GM19463 (cell line): ENCODE results near the gene FLYWCH1.

Experiments
- ATAC-seq: cut with Tn5 transposase; IDR thresholded peaks from one replicate; pipeline ENCODE4 v1.9.1; 2021; ENCODE audit warnings: mild to moderate bottlenecking, moderate library complexity; ENCODE audit not compliant: unreplicated experiment

Gene FLYWCH1, protein sequence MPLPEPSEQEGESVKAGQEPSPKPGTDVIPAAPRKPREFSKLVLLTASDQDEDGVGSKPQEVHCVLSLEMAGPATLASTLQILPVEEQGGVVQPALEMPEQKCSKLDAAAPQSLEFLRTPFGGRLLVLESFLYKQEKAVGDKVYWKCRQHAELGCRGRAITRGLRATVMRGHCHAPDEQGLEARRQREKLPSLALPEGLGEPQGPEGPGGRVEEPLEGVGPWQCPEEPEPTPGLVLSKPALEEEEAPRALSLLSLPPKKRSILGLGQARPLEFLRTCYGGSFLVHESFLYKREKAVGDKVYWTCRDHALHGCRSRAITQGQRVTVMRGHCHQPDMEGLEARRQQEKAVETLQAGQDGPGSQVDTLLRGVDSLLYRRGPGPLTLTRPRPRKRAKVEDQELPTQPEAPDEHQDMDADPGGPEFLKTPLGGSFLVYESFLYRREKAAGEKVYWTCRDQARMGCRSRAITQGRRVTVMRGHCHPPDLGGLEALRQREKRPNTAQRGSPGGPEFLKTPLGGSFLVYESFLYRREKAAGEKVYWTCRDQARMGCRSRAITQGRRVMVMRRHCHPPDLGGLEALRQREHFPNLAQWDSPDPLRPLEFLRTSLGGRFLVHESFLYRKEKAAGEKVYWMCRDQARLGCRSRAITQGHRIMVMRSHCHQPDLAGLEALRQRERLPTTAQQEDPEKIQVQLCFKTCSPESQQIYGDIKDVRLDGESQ

DNA sequence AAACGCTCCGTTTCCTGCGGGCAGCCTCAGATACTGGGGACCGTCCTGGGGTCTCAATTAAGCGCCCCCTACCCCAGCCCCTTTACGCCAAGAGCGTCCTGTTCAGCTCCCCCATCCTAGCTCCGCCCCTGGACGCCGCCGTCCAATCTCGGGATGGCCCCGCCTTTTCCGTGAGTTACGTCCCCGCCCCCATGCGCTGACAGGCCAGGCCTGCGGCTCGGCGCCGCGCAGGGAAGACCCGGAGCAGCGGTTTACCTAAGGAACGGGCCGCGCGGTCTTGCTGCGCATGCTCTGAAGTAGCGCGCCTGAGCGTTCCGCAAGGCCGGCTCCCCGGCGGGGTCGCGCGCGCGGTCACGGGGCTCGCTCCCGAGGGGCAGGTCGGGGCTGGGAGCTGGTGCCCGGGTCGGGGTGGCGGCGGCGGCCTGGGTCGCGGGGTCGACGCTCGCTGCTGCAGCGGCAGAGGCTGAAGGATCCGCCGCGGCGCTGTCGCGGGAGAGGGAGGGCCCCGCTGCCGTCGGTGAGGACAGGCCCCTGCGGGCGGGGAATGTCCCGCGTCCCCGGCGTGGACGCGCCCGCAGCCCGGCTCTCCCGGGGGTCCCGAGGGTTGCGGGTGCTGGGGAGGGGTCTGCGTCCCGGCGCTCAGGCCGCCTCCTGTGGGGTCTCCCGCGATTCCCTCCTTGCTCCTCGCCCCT lies at the start of gene FLYWCH1:
Gene FLYWCH1 (plus strand): TSS at position 294 of the 692 bp plus-strand sequence. CDS start 17,755 bp downstream, outside the sequence.
- ATAC-seq: peak; percentile 89

DNA sequence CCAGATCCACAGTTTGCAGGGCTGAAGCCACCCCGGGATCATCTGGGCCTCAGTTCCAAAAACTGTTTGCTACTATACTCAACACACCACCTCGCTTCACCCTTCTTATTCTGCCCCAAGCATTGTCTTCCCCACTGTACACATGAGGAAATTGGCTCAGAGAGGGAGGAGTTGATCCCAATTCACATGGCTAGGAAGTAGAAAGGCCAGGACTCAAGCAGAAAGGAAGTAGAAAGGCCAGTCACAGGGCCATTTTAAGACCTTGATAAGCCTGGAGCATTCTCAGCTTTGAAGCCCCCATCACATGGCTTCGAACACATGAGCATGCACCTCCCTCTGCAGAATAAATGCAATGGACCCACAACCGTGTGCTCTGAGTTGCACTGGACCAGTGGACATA lies 46.1 kb upstream of the FLYWCH1 start:
- no peak for ATAC-seq

DNA sequence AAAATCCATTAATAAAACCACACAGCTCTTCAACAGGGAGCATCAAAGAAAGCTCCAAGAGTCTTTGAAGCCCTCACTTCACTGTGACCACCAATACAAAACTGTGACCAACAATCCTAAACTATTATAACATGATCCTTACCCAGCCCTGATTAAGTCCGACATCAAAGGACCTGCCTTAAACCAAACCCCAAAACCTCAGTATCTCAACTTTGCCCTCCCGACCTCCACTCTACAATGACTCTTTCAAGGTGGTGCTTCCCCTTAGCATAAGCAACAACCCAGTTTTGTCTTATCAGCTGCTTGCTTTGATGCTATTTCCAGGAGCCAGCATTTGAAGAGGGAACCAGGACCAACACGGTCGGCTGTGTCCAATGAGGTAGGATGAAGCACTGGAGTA lies 45.3 kb upstream of the FLYWCH1 start:
- no peak for ATAC-seq

DNA sequence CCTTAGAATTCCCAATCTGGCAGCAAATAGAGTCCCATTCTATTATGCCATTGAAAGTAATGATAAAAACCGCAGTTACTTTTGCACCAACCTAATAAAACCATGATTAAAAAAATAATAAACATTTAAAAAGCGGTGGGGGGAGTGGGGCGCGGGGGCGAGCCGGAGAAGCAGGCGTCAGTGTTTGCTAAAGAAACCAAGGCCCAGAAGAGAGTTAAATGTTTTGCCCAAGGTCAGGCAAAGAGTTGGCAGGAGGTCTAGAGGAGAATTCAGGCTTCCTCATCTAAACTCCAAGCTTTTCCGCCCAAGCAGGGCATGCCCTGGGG lies 44.1 kb upstream of the FLYWCH1 start:
- ATAC-seq: no peak

DNA sequence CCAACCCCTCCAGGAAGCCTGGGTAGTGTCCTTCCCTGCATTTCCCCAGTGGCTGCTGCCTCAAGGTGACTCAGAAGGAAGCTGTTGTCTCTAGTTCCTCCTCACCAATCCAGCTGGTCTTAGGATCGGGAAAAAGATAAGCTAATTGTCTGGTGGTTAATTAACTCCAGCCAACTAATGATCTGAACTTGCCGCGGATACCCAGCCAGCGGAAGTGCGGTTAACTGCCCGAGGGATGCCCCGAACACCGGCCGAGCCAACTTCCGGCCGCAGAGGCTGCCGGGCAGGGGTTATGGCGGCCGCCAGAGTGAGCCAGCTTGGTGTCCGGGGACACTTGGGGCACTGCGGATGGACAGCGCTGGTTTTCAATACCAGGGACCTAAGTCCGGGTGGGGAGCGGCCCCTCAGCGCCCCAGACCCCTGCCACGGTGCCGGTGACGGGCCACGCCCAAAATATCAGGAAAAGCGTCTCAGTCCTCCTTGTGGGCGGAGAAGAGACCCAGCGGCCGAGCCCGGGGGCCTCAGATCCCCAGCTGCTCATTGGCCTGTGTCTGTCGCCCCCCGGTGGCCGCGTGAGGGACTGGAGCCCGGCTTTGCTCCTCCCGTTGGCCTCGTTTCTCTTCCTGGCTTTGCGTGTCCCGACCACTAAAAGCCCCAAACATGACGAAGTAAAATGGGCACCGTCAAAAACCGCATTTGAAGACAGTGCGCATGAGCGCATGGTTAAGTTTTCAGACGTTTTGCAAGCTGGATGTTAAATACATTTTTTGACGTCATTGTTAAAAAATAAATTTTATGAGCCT lies 43.5 kb upstream of the FLYWCH1 start:
- peak; percentile 89 for ATAC-seq

DNA sequence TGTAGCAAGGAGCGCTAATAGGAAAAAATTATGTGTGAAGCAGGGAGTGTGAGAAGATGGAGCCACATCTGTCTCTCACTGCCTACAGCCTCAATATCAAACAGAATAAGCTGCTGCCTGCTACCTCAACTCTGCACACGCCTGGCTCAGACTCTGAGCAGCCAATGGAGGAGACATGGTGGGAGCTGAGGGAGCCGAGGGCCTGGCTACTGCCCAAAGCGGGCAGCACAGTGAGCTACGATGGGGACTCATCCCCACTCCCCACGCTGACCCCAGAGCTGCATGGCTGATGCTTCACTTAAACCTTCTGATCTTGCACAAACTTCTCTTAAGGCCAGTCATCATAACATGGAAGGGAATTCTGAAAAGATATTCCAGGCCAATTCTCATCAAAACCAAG lies 39.8 kb upstream of the FLYWCH1 start:
- no peak for ATAC-seq

DNA sequence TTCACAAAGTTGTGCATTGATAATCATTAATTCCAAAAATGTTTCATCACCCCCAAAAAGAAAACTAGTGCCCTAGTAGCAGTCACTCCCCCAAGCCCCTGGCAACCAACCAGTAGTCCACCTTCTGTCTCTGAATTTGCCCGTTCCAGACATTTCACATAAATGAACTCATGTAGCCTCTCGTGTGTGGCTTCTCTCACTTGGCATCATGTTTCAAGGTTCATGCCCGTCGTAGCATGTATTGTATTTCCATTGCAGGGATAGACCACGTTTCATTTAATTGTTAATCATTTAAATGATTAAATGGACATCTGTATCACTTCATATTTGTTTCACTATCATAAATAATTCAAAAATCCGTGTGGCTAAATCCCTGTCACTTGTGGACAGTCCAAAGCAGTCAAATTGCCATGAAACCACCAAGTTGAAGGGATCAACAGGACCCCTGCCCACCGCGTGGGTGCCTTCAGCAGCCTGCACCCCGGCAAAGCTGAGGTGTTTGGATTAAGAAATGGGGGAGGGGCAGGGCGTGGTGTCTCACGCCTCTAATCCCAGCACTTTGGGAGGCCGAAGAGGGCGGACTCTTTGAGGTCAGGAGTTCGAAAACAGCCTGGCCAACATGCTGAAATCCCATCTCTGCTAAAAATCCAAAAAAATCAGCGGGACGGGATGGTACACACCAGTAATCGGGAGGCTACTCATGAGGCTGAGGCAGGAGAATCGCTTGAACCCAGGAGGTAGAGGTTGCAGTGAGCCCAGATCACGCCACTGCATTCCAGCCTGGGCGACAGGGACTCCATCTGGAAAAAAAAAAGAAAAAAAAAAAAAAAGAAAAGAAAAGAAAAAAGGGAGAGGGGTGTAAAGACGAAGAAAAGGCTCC lies 37.5 kb upstream of the FLYWCH1 start:
- no peak for ATAC-seq

DNA sequence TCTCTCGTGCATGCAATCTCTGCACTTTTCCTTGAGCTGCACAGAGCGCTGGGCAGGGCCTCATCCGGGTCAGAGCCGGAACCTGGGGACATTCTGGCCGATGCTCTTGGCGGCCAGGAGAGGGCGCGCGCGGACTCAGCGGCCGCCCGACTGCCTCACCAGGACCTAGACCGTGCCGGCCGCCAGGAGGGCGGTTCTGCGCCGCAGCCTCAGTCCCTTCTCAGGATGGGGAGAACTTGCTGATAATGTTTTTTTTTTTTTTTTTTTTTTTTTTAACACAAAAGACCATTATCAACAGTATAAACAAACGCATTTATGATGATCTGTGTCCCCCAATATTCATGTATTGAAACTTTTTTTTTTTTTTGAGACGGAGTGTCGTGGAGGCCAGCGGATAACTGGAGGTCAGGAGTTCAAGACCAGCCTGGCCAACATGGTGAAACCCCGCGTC lies 36.8 kb upstream of the FLYWCH1 start:
- peak; percentile 57 for ATAC-seq

DNA sequence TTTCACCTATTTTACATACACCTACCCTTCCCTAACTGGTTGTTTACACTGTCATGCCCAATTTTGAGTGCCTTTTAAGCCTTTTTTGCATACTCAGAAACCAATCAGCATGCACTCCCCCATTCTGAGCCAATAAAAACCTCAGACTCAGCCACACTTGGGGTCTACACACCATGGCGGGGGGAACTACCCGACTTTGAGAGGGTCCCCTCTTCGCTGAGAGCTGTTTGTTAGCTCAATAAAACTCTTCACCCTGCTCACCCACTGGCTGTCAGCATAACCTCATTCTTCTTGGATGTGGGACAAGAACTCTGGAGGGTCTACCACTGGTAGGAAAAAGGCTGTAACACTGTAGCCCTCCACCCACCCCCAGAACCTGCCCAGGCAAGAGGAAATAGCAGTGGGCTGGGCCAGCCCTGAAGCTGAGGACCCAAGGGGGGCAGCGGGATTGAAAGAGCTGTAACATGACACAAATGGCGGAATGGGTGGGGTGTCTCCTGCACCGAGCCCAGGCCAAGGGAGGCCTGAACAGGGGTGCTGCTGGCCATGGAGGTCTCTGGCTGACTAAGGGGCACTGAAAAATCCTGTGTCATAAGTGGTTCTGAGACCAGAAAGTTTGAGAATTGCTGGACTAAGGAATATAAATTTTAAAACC lies 31.8 kb upstream of the FLYWCH1 start:
- no peak for ATAC-seq

DNA sequence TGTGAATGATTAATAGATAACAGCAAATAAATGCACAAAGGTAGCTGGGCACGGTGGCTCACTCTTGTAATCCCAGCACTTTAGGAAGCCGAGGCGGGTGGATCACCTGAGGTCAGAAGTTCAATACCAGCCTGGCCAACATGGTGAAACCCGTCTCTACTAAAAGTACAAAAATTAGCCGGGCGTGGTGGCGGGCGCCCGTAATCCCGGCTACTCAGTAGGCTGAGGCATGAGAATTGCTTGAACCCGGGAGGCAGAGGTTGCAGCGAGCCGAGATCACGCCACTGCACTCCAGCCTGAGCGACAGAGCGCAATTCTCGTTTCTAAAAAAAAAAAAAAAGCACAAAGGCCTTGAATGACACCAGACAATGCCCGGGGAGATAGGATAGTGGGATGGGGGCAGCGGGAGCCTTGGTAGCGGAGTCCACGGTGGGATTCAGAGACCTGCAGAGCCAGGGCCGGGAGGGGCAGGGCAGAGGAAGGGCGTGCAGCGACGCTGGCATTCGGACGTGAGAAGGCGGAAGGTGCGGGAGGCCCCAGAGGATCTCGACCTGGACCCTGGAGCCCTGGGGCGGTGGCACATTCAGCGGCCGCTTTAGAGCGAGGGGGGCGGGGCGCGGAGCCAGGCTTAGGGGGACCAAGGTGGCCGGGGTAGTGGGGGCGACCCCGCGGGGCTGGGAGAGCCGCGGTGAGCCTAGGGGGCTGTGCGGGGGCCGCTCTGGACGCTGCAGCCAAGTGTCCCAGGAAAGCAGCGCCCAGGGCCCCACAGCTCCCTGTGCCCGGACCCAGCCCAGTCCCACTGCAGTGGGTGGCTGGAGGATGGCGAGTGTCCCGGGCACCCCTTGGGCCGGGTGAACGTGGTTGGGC lies 29.7 kb upstream of the FLYWCH1 start:
- no peak for ATAC-seq

DNA sequence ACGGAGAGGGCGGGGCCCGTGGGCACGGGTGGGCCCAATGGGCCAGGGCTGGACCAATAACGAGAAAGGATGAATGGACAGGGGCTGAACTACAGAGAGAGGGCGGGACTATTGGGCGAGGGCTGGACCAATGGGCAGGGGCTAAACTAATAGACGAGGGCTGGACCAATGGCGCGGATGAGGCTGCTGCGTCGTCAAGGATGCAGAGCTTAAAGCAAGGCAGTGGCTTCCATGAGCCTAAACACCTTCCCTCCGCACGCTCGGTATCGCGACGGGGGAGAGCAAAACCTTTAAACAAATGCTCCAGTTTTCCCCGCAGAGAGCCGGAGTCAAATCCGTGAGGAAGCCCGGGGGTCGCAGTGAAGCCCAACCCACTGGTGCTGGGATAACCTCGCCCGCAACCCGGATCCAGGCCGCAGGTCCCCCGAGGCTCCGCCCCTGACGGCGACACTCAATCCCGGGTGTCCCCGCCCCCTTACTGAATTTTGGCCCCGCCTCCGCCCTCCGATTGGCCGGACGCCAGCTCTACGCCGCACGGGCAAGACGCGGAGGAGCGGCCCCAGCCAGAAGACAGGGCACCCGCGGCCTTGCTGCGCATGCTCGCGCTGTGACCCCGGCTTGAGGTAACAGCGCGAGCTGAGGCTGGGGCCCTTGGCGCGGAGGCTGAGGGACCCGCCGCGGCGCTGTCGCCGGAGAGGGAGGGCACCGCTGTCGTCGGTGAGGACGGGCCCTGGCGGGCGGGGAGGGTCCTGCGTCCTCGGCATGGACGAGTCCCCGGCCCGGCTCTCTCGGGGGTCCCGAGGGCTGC lies 28.9 kb upstream of the FLYWCH1 start, which contains the start of gene FLYWCH2:
Gene FLYWCH2 (plus strand): TSS at position 566 of the 808 bp plus-strand sequence. CDS start 13,235 bp downstream, outside the sequence.
- peak; percentile 90 for ATAC-seq

DNA sequence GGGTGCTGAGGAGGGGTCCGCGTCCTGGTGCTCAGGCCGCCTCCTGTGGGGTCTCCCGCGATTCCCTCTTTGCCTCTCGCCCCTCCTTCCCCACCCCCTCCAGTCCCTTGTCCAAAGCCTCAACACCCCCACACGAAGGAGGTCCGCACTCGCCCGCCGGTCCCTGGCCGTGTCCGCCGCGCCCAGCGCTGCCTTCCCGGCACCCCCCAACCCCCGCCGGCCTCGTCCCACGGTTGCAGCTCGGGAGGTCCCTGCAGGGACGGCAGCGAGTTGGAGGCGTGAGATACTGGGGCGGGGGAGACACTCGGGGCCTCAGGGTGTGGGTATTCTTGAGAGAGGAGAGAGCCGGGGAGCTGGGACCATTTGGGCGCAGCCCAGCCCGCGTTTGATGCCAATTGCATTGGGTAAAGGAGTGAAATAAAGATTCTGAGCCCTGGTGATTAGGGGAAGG lies 28.2 kb upstream of the FLYWCH1 start:
- no peak for ATAC-seq

DNA sequence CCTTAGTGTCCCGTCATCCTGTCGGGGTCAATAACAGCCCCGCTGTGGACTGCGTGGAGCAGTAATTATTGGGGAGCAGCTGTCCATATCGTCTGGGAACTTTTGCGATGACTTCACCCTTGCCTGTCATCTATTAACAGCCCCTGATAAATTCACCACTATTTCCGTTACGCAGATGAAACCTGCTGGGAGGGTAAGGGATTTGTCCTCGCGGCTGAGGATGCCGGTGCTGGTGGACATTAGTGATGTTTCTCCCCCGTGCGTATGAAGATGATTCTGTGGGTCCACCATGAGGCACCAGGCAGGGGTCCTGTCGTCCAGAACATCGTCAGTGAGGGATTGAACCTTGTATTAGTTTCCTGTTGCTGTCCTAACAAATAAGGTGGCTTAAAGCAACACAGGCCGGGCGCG lies 27.7 kb upstream of the FLYWCH1 start:
- ATAC-seq: no peak

DNA sequence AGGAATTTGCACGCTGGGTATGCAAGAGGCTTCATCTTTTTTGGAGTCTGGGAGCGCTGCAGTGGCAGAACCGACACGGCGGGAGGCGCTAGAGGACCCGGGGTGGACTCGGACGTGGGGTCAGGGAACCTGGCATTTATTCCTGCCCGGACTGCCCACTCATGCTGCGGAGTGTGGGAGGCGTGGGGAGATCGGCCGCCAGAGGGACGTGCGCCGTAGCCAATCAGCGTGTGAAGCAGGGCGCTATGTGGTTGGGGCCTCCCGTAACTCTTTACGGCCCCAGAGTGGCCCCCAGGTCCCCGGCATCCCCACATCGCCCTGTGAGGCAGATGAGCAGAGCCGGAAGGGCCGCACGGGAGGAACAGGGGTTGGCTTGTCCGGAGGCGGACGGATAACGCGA lies 17.5 kb upstream of the FLYWCH1 start:
- no peak for ATAC-seq

DNA sequence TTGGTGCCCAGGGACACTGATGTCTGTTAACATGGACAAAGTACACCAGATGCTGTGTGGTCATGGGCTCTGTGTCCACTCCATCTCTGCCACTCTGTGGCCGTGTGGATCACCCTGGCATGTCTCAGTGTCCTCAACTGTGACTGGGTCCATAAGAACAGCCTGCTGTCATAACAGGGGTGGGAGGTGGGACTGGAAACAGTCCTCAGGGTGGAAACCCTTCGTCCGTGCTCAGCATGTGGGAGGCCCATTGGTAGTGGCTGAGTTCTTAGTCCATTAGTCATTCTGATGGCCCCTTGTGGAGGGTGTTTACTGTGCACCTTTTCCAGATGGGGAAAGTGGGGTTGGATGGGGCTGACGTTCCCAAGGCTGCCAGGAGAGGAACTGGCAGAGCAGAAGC lies 15.9 kb upstream of the FLYWCH1 start:
- no peak for ATAC-seq

DNA sequence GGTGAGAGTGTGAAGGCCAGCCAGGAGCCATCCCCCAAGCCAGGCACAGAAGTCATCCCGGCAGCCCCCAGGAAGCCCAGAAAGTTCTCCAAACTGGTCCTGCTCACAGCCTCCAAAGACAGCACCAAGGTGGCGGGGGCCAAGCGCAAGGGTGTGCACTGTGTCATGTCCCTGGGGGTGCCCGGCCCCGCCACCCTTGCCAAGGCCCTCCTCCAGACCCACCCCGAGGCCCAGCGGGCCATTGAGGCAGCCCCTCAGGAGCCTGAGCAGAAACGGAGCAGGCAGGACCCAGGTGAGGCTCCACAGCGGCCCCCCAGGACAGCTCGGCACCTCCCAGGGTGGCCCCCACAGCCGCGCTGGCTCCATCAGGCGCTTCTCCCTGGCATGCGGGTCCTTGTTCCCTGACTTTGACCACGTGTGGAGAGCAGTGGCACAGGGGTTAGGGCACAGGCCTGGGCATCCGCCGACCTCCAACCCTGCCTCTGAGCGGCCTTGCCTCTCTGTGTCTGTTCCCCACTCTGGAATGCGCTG lies 15.2 kb upstream of the FLYWCH1 start:
- no peak for ATAC-seq

DNA sequence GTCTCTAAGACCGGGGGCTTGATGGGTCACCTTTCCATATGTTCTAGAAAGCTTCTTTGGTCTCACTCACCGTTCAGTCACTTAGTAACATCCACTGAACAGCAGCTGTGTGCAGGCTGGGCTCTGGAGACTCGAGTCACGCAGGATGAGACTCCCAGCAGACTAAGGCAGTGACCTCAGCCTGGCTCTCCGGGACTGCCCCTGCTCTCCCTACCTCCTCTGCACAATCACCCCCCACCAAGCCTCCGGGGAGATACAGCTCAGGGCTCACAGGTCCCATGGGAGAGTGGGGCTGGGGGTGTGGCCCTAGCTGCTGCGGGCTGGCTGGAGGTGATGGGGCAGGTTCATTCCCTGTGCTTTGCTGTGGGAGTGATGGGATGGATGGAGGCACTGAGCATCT lies 14.6 kb upstream of the FLYWCH1 start:
- no peak for ATAC-seq
